UCSD-AML1 (cell line): ENCODE results near the gene KIR3DL3.
"Not testable (repeated sequence)": the region's sequence is repeated elsewhere in the genome, so short reads cannot be mapped to it uniquely, and the experiment has no call there.

Experiments used
- DNase-seq: peaks from one replicate; lab custom pipeline; 2025; ENCODE audit not compliant: unreplicated experiment; lab: John Stamatoyannopoulos, UW

The KIR3DL3 gene

GRCh38 chr19:54729416-54730188, 5.4 kb downstream of the KIR3DL3 start:
- no peak for DNase-seq

GRCh38 chr19:54731191-54731590, 6.9 kb downstream of the KIR3DL3 start:
- no peak for DNase-seq

- DNase-seq = not testable (repeated sequence)
These were observed 14.1 kb downstream of the KIR3DL3 start, which contains the start of gene KIR2DL3 for GRCh38 chr19:54738306-54738705. Gene KIR2DL3 (plus strand): TSS chr19:54738513. CDS start chr19:54738546, 33 bp downstream.

GRCh38 chr19:54738715-54739114, 14.5 kb downstream of the KIR3DL3 start:
- no peak for DNase-seq

- no peak for DNase-seq
These were observed 15.6 kb downstream of the KIR3DL3 start for GRCh38 chr19:54739587-54740497.

- not testable (repeated sequence) for DNase-seq
These were observed 17.7 kb downstream of the KIR3DL3 start for GRCh38 chr19:54741950-54742349.

- DNase-seq = not testable (repeated sequence)
These were observed 19.8 kb downstream of the KIR3DL3 start for GRCh38 chr19:54744080-54744479.

GRCh38 chr19:54747614-54748322, 23.5 kb downstream of the KIR3DL3 start:
- not testable (repeated sequence) for DNase-seq

GRCh38 chr19:54750276-54750675, 26.0 kb downstream of the KIR3DL3 start:
- not testable (repeated sequence) for DNase-seq

GRCh38 chr19:54756204-54757110, 32.2 kb downstream of the KIR3DL3 start:
- not testable (repeated sequence) for DNase-seq

GRCh38 chr19:54758577-54758976, 34.3 kb downstream of the KIR3DL3 start:
- not testable (repeated sequence) for DNase-seq

- not testable (repeated sequence) for DNase-seq
These were observed 40.0 kb downstream of the KIR3DL3 start for GRCh38 chr19:54764219-54764618.

GRCh38 chr19:54766464-54766863, 42.2 kb downstream of the KIR3DL3 start:
- DNase-seq = not testable (repeated sequence)

- not testable (repeated sequence) for DNase-seq
These were observed 45.4 kb downstream of the KIR3DL3 start, which contains the start of gene KIR2DL1 for GRCh38 chr19:54769646-54770045. Gene KIR2DL1 (plus strand): TSS chr19:54769793. CDS start chr19:54769851, 58 bp downstream.

- DNase-seq = not testable (repeated sequence)
These were observed 46.3 kb downstream of the KIR3DL3 start for GRCh38 chr19:54770511-54770910.

- DNase-seq = not testable (repeated sequence)
These were observed 47.0 kb downstream of the KIR3DL3 start for GRCh38 chr19:54771018-54771960.

GRCh38 chr19:54772666-54773065, 48.4 kb downstream of the KIR3DL3 start:
- DNase-seq = not testable (repeated sequence)

GRCh38 chr19:54775095-54775815, 51.0 kb downstream of the KIR3DL3 start:
- not testable (repeated sequence) for DNase-seq
